Ureter (tissue), 1 donor: Measurements from ENCODE around the gene SNAP29. TPM values are rescaled to one million over a fixed set of nuclear protein-coding genes. Genes with fewer than 3 reads are reported as not detected.
"Not testable (repeated sequence)": the region's sequence is repeated elsewhere in the genome, so short reads cannot be mapped to it uniquely, and the experiment has no call there.

Experiments used
- DNase-seq: peaks from one replicate; pipeline ENCODE4 v3.0.0-alpha.2; 2020; ENCODE audit warnings: low spot score
- total RNA-seq: library from RNA; stranded (reverse); gene quantifications from one replicate; pipeline ENCODE4 v1.2.4, GENCODE V29; 2023
- donor health status: DM: yes; HTN: yes; CAD: no.

SNAP29 gene
- total RNA-seq, 1 donor from 2014 or later: 28.7 TPM

- no peak for DNase-seq
Measured at GRCh38 chr22:20866736-20867135, 7.9 kb downstream of the SNAP29 start.

- DNase-seq: no peak
Measured at GRCh38 chr22:20867179-20868024, 8.6 kb downstream of the SNAP29 start.

- no peak for DNase-seq
Measured at GRCh38 chr22:20868025-20868962, 9.5 kb downstream of the SNAP29 start.

GRCh38 chr22:20869234-20869633 lies 10.4 kb downstream of the SNAP29 start:
- DNase-seq: no peak

- no peak for DNase-seq
Measured at GRCh38 chr22:20873214-20873613, 14.4 kb downstream of the SNAP29 start.

- no peak for DNase-seq
Measured at GRCh38 chr22:20875296-20875695, 16.5 kb downstream of the SNAP29 start.

GRCh38 chr22:20877715-20878114 lies 18.9 kb downstream of the SNAP29 start:
- no peak for DNase-seq

GRCh38 chr22:20881231-20881630 lies 22.4 kb downstream of the SNAP29 start:
- DNase-seq: no peak

- DNase-seq: no peak
Measured at GRCh38 chr22:20881869-20882815, 23.3 kb downstream of the SNAP29 start.

- DNase-seq: no peak
Measured at GRCh38 chr22:20882855-20883254, 24.0 kb downstream of the SNAP29 start.

- no peak for DNase-seq
Measured at GRCh38 chr22:20884454-20884853, 25.6 kb downstream of the SNAP29 start.

GRCh38 chr22:20885017-20885556 lies 26.3 kb downstream of the SNAP29 start:
- no peak for DNase-seq

- DNase-seq: peak; percentile 87
Measured at GRCh38 chr22:20885557-20886323, 26.9 kb downstream of the SNAP29 start.

- no peak for DNase-seq
Measured at GRCh38 chr22:20887375-20887774, 28.6 kb downstream of the SNAP29 start.

GRCh38 chr22:20889025-20889704 lies 30.4 kb downstream of the SNAP29 start:
- DNase-seq: no peak

- no peak for DNase-seq
Measured at GRCh38 chr22:20889904-20890540, 31.2 kb downstream of the SNAP29 start.

- no peak for DNase-seq
Measured at GRCh38 chr22:20890975-20891374, 32.2 kb downstream of the SNAP29 start.

- not testable (repeated sequence) for DNase-seq
Measured at GRCh38 chr22:20897737-20898136, 38.9 kb downstream of the SNAP29 start.

- DNase-seq: no peak
Measured at GRCh38 chr22:20899827-20900423, 41.1 kb downstream of the SNAP29 start.
